A549 (cell line): ENCODE measurements around the gene NDNF.

Experiments used
- CTCF ChIP-seq: fragments of >200 bp; sonication (Bioruptor Twin); formaldehyde crosslinking; IDR thresholded peaks from 3 replicates; pipeline ENCODE4 v1.5.1; 2016
- MAZ ChIP-seq: fragments of 150-350 bp; IDR thresholded peaks from 2 replicates; pipeline ENCODE4 v1.6.1; 2014; ENCODE audit warnings: antibody characterized with exemption, low read depth, low read length, borderline replicate concordance
- RFX5 ChIP-seq: fragments of 450-650 bp; IDR thresholded peaks from 2 replicates; pipeline ENCODE4 v1.7.1; 2014; ENCODE audit warnings: antibody characterized with exemption, mild to moderate bottlenecking, moderate library complexity
- ZFP36 ChIP-seq: fragments of 450-650 bp; IDR thresholded peaks from 2 replicates; pipeline ENCODE4 v1.6.1; 2014; ENCODE audit warnings: borderline replicate concordance; ENCODE audit not compliant: partially characterized antibody

- TF ChIP-seq RFX5 (no peak), CTCF (no peak), MAZ (no peak), ZFP36 (no peak)
Observed at GRCh38 chr4:120995266-120996010, 76.9 kb downstream of the NDNF start.
